A673 (cell line): ENCODE measurements around the gene CHD9.

Source experiments
- EZH2 ChIP-seq: fragments of 200-600 bp; sonication (generic); IDR thresholded peaks from 2 replicates; pipeline ENCODE4 v1.6.1; 2017; ENCODE audit warnings: borderline replicate concordance, low read depth, mild to moderate bottlenecking, mixed read lengths, antibody characterized with exemption, low read length; ENCODE audit not compliant: poor library complexity, severe bottlenecking
- TF ChIP-seq, protein P1 (sequence below): fragments of 300-800, 200-600 bp; sonication (generic); conservative IDR thresholded peaks from 2 replicates; pipeline ENCODE4 v1.5.1; 2017; ENCODE audit warnings: low read depth, mild to moderate bottlenecking, antibody characterized with exemption, low read length, moderate library complexity, mixed read lengths

DNA sequence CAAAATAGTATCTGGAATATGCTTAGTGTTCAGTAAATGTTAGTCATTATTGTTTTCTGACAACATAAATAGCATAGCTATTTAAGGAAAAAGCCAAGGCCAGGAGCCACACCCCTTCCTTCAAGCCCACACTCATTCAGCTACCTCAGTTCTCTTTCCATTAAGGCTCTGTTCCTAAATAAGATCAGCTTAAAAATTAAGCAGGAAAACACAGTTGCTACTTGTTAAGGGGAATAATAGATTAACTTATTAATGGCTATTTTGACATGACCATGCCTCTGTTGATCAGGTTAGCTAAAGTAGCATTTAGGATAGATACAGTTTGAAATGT is 158.1 kb downstream of the CHD9 start:
- TF ChIP-seq, protein P1, sequence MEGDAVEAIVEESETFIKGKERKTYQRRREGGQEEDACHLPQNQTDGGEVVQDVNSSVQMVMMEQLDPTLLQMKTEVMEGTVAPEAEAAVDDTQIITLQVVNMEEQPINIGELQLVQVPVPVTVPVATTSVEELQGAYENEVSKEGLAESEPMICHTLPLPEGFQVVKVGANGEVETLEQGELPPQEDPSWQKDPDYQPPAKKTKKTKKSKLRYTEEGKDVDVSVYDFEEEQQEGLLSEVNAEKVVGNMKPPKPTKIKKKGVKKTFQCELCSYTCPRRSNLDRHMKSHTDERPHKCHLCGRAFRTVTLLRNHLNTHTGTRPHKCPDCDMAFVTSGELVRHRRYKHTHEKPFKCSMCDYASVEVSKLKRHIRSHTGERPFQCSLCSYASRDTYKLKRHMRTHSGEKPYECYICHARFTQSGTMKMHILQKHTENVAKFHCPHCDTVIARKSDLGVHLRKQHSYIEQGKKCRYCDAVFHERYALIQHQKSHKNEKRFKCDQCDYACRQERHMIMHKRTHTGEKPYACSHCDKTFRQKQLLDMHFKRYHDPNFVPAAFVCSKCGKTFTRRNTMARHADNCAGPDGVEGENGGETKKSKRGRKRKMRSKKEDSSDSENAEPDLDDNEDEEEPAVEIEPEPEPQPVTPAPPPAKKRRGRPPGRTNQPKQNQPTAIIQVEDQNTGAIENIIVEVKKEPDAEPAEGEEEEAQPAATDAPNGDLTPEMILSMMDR, result no peak
- TF ChIP-seq EZH2, result no peak
